ENCODE measurements around the gene MAST4.

Gene MAST4

DNA sequence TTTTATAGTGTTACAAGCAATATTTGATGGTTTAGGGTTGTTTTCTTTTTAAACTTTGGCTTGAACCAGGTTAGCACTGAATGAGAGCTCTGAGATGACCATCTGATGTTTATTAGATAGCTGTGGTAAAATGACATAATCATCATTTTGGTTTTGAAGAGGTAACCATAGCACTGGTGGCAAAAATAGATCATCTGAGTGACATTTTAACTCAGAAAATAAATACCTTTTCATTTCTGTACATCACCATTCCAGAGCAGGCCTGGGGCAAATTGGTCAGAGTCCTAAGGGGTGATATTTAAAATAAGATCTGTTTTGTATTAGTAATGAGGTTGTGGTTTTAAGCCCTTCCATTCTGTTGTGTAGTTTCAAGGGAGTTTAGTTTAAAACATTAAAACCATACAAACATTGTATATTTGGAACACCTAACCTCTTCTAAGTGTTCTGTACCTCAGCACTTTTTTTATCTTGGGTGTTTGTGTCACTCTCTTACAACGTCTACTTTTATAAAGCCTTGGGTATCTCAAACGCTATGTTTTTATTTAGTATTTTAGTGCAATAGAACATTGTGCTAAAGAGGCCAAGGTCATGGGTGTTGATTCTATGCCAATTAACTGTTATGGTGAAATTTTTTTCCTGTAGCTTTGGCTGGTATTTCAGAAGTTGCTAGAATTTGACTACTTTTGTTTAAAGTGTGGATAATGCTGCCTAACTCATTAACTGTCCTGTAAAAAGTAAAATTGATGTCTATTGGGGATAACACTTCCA, 434.3 kb downstream of the MAST4 start:
- Histone ChIP-seq H3K27me3 (ENCODE audit: control insufficient read depth, insufficient read depth, low read length) (no peaks in the 10 kb centered on the region), H3K9me3 (ENCODE audit: control insufficient read depth, insufficient read depth, low read length) (no peaks in the 10 kb centered on the region), H3K4me1 (ENCODE audit: control insufficient read depth, insufficient read depth, low read length) (peaks cover 4% of the 10 kb centered on the region), H3K9ac (ENCODE audit: low read depth, low read length) (no peak overlapping the region), H3K36me3 (ENCODE audit: control insufficient read depth, insufficient read depth, low read length) (no peaks in the 10 kb centered on the region), H3K4me3 (ENCODE audit: low read depth, low read length) (no peak overlapping the region), H3K27ac (ENCODE audit: low read depth, low read length) (no peak overlapping the region)

DNA sequence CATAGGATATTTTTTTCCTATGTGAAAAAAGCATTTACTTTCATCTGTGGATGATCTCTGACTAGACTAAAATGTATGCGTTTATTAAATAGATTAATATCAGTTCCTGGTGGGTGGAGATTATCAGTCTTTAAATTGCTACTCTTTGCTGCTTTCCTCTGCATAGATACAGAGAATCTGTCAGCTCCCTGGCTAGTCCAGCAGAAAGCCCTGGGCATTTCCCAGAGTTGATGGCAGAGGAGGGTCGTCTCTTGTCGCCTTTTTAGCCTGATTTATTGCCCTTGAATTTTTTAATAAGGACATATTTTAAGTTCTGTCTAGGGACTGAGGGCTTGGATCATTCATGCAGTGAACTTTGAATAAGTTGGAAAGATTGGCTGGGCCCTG, 434.9 kb downstream of the MAST4 start:
- Histone ChIP-seq H3K27me3 (ENCODE audit: control insufficient read depth, insufficient read depth, low read length) (no peaks in the 10 kb centered on the region), H3K36me3 (ENCODE audit: control insufficient read depth, insufficient read depth, low read length) (no peaks in the 10 kb centered on the region), H3K4me3 (ENCODE audit: low read depth, low read length) (no peak overlapping the region), H3K4me1 (ENCODE audit: control insufficient read depth, insufficient read depth, low read length) (peaks cover 9% of the 10 kb centered on the region), H3K27ac (ENCODE audit: low read depth, low read length) (no peak overlapping the region), H3K9me3 (ENCODE audit: control insufficient read depth, insufficient read depth, low read length) (no peaks in the 10 kb centered on the region), H3K9ac (ENCODE audit: low read depth, low read length) (no peak overlapping the region)

DNA sequence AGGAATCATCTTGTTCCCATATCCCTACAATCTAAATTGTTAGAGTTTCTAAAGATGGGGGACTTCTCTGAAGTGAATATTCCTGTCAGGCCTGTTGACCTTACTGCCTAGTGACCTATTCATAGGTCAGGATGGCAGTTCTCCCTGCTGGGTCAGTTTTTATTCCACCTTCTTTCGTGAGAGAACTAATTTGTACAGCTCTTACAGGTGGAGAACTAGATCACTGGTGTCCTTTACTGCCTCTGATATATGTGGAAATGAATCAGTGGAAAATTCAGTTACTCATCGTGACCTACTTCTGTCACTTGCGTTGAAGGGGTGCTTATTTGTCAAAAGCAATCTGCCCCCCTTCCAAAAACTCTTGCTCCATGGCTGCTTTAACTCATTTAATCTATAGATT, 435.5 kb downstream of the MAST4 start:
- no peaks in the 10 kb centered on the region for H3K27me3 ChIP-seq (ENCODE audit: control insufficient read depth, insufficient read depth, low read length)
- H3K4me1 ChIP-seq (ENCODE audit: control insufficient read depth, insufficient read depth, low read length): peaks cover 15% of the 10 kb centered on the region
- no peak overlapping the region for H3K4me3 ChIP-seq (ENCODE audit: low read depth, low read length)
- H3K9ac ChIP-seq (ENCODE audit: low read depth, low read length): no peak overlapping the region
- no peak overlapping the region for H3K27ac ChIP-seq (ENCODE audit: low read depth, low read length)
- H3K9me3 ChIP-seq (ENCODE audit: control insufficient read depth, insufficient read depth, low read length): no peaks in the 10 kb centered on the region
- H3K36me3 ChIP-seq (ENCODE audit: control insufficient read depth, insufficient read depth, low read length): no peaks in the 10 kb centered on the region

DNA sequence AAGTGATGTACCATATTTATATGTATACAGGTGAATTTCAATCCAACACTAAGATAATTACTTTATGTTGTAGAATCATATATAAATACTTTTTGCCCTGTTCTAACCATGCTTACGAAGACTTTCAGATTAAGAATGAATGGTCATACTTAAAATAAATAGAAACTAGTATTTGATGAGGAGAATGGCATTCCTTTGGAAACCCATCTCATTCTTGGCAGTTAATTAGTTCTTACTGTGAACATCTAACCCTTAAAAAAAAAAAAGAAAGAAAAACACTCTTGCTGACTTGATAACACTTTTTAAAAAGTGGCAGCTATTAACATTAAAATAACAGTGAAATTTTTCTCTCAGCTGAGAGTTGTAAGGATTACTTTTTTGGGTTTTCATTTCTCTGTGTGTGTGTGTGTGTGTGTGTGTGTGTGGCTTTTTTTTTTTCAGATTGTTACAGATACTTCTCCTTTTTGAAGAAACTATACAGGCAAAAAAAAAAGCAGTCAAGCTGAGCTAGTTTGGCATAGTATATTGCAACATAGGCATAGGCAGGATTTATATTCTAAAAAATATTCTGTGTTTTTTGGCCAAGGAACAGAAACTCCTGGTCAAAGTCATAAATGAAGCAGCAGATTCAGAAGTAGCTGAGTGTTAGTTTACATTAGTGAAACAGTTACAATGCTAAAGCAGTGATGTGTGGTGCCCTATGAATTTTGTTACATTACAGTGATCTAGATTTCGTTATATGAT, 436.9 kb downstream of the MAST4 start:
- Histone ChIP-seq H3K4me1 (ENCODE audit: control insufficient read depth, insufficient read depth, low read length) (peaks cover 18% of the 10 kb centered on the region), H3K9ac (ENCODE audit: low read depth, low read length) (no peak overlapping the region), H3K27ac (ENCODE audit: low read depth, low read length) (no peak overlapping the region), H3K36me3 (ENCODE audit: control insufficient read depth, insufficient read depth, low read length) (no peaks in the 10 kb centered on the region), H3K4me3 (ENCODE audit: low read depth, low read length) (no peak overlapping the region), H3K9me3 (ENCODE audit: control insufficient read depth, insufficient read depth, low read length) (no peaks in the 10 kb centered on the region), H3K27me3 (ENCODE audit: control insufficient read depth, insufficient read depth, low read length) (no peaks in the 10 kb centered on the region)

DNA sequence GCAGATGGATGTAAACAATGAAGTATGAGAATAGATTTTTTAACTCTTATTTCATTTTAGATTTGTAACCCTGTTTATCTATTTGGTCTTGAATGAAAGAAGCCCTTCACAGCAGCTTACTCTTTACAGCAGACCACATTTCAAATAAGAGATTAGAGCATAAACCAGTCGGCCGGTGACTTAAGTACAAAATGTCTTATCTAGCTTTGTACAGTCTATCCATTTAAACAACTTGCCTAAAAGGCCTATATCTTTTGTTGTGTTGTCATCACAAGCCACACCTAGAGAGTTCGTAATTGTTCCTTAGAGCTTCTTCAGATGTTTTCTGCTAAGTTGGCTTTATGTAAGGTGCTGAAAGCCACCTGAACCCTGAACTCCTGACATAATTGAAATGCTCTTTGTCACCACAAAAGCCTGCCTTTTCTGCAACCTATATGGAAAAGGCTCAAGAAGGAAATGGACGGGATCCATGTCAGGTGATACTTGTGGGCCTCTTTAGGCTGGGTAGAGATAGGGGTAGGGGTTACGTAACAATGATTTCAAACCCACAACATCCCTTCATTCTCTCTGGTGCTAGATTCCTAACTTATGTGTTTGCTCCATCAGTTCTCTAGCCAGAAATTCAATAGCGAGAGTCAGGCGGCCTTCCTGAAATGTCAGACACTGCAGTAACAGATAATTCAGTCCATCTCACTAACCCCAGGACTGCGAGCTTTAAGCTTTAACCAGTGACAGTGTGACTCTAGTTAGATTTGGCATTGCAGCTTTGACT, 437.9 kb downstream of the MAST4 start:
- Histone ChIP-seq H3K9ac (ENCODE audit: low read depth, low read length) (no peak overlapping the region), H3K9me3 (ENCODE audit: control insufficient read depth, insufficient read depth, low read length) (no peaks in the 10 kb centered on the region), H3K27me3 (ENCODE audit: control insufficient read depth, insufficient read depth, low read length) (no peaks in the 10 kb centered on the region), H3K27ac (ENCODE audit: low read depth, low read length) (no peak overlapping the region), H3K4me1 (ENCODE audit: control insufficient read depth, insufficient read depth, low read length) (peaks cover 18% of the 10 kb centered on the region), H3K36me3 (ENCODE audit: control insufficient read depth, insufficient read depth, low read length) (no peaks in the 10 kb centered on the region), H3K4me3 (ENCODE audit: low read depth, low read length) (no peak overlapping the region)

DNA sequence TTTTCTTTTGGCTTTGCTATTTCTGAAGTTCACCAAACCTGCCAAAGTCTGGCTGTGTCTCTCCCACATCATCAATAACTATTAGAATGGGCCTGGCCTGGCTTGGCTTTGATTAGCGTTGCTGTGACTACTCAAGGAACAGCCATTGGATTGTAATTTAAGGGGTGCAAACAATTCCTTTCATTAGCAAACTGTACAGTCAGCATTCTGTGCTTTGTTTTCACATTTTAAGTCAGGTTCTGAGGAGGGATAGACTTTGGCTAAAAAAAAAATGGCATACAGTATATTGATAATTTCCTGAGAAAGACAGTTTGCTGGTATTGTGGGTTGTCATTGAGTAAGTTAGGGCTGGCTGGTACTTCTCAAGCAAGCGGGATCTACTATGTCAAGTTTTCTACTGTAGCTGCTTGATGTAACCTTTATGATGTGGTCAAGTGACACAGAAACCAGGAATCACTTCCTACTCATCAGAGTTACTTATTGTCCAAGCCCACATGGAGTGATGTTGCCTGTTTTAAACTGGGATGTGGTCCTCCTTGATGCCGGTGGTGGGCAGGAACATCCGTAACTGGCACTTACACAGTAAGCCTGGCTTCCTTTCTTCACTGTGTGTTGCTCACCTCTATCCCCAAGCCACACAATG, 439.0 kb downstream of the MAST4 start:
- peaks cover 24% of the 10 kb centered on the region for H3K4me1 ChIP-seq (ENCODE audit: control insufficient read depth, insufficient read depth, low read length)
- no peak overlapping the region for H3K9ac ChIP-seq (ENCODE audit: low read depth, low read length)
- H3K27me3 ChIP-seq (ENCODE audit: control insufficient read depth, insufficient read depth, low read length): no peaks in the 10 kb centered on the region

GRCh38 chr5:67037171-67037570, 441.0 kb downstream of the MAST4 start:
- no peak overlapping the region for H3K9ac ChIP-seq (ENCODE audit: low read depth, low read length)
- H3K4me3 ChIP-seq (ENCODE audit: low read depth, low read length): no peak overlapping the region
- no peaks in the 10 kb centered on the region for H3K9me3 ChIP-seq (ENCODE audit: control insufficient read depth, insufficient read depth, low read length)
- no peaks in the 10 kb centered on the region for H3K36me3 ChIP-seq (ENCODE audit: control insufficient read depth, insufficient read depth, low read length)
- H3K27ac ChIP-seq (ENCODE audit: low read depth, low read length): no peak overlapping the region
- H3K4me1 ChIP-seq (ENCODE audit: control insufficient read depth, insufficient read depth, low read length): peaks cover 29% of the 10 kb centered on the region
- H3K27me3 ChIP-seq (ENCODE audit: control insufficient read depth, insufficient read depth, low read length): peaks cover 9% of the 10 kb centered on the region

More for the DNA sequence above, 439.0 kb downstream of the MAST4 start:
- Histone ChIP-seq H3K9me3 (ENCODE audit: control insufficient read depth, insufficient read depth, low read length) (no peaks in the 10 kb centered on the region), H3K27ac (ENCODE audit: low read depth, low read length) (no peak overlapping the region), H3K36me3 (ENCODE audit: control insufficient read depth, insufficient read depth, low read length) (no peaks in the 10 kb centered on the region), H3K4me3 (ENCODE audit: low read depth, low read length) (no peak overlapping the region)

- Histone ChIP-seq H3K27me3 (ENCODE audit: control insufficient read depth, insufficient read depth, low read length) (peaks cover 23% of the 10 kb centered on the region), H3K27ac (ENCODE audit: low read depth, low read length) (no peak overlapping the region), H3K36me3 (ENCODE audit: control insufficient read depth, insufficient read depth, low read length) (no peaks in the 10 kb centered on the region), H3K4me1 (ENCODE audit: control insufficient read depth, insufficient read depth, low read length) (peaks cover 37% of the 10 kb centered on the region), H3K9ac (ENCODE audit: low read depth, low read length) (no peak overlapping the region), H3K9me3 (ENCODE audit: control insufficient read depth, insufficient read depth, low read length) (no peaks in the 10 kb centered on the region), H3K4me3 (ENCODE audit: low read depth, low read length) (no peak overlapping the region)
Observed at GRCh38 chr5:67038817-67039603, 442.8 kb downstream of the MAST4 start.

- no peak overlapping the region for H3K9ac ChIP-seq (ENCODE audit: low read depth, low read length)
- H3K36me3 ChIP-seq (ENCODE audit: control insufficient read depth, insufficient read depth, low read length): no peaks in the 10 kb centered on the region
- H3K4me3 ChIP-seq (ENCODE audit: low read depth, low read length): no peak overlapping the region
- no peak overlapping the region for H3K27ac ChIP-seq (ENCODE audit: low read depth, low read length)
- H3K9me3 ChIP-seq (ENCODE audit: control insufficient read depth, insufficient read depth, low read length): no peaks in the 10 kb centered on the region
- H3K27me3 ChIP-seq (ENCODE audit: control insufficient read depth, insufficient read depth, low read length): peaks cover 27% of the 10 kb centered on the region
- peaks cover 19% of the 10 kb centered on the region for H3K4me1 ChIP-seq (ENCODE audit: control insufficient read depth, insufficient read depth, low read length)
Observed at GRCh38 chr5:67042176-67043003, 446.2 kb downstream of the MAST4 start.
